Measurements from ENCODE around the gene RAB11FIP4. TPM values are rescaled to one million over a fixed set of nuclear protein-coding genes. Genes with fewer than 3 reads are reported as not detected.

The RAB11FIP4 gene
- total RNA-seq, 1 donor from 2014 or later, result not detected

DNA sequence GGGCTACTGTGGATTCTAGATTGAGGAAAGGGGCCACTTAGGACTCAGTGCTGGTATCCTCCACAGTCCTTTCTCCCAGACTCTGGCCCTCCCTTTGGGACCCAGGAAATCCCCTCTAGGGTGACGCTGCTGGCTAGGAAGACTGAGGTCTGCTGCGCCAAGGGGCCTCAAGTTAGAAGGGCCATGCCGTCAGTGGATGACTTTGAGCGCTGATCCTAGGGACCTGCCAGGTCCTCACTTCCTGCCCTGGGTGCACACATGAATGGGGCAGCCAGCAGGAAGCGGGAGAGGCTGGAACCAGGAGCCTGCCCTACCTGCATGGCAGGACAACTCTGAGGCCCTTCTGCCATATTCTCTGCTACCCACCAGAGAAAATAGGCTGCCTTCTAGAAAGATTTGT is 145.0 kb downstream of the RAB11FIP4 start:
- no peak for DNase-seq (ENCODE audit: extremely low read depth, low read depth, low spot score)

DNA sequence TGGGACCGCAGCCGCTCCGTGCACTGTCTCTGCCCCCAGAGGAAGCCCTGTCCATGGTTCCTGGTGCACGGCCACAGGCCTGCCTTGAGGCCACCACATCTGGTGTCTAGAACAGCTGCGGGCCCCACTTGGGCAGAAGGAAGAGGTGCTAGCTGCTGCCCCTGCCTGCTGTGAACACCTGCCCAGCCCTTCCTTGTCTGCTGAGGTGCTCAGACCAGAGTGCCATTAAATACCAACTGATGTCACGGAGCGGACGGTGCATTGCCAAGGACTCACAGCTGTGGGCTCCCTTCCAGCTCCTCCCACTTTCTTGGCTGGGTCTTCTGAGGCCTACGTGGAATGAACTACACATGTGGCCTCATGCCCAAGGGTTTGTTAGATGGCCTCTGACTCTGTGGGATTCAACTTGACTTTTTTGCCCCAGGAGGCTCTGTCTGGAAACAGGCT is 146.1 kb downstream of the RAB11FIP4 start:
- no peak for DNase-seq (ENCODE audit: extremely low read depth, low read depth, low spot score)

DNA sequence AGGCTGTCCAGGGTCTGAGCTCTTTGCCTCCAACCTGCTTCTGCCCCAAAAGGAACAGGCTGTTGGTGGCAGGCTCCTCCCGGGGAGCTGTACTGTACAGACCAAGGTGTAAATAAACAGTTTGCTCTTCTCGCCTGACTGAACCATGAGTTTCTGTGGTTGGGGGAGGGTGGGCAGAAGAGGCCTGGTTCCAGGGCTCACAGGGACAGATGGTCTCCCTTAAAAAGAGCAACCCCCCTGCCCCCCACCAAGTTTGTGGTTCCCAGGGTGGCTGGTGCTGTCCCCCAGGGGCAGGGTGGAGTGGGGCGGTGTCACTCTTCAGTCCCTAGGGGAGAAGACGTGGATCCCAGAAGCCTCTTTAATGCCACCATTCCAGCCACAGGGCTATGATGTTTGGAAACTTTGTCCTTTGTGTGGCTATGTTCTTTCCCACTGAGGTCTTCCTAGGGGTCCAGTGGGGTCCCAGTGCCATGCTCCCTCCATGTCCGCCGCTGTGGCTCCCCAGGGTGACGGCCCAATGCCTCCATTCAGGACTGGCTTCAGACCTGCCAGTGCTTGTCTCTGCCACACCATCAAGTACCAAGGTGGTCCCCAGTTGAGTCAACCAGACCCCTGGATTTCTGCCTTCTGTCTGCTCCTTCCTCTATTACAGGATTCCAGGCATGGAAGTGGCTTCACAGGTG is 146.7 kb downstream of the RAB11FIP4 start:
- no peak for DNase-seq (ENCODE audit: extremely low read depth, low read depth, low spot score)

DNA sequence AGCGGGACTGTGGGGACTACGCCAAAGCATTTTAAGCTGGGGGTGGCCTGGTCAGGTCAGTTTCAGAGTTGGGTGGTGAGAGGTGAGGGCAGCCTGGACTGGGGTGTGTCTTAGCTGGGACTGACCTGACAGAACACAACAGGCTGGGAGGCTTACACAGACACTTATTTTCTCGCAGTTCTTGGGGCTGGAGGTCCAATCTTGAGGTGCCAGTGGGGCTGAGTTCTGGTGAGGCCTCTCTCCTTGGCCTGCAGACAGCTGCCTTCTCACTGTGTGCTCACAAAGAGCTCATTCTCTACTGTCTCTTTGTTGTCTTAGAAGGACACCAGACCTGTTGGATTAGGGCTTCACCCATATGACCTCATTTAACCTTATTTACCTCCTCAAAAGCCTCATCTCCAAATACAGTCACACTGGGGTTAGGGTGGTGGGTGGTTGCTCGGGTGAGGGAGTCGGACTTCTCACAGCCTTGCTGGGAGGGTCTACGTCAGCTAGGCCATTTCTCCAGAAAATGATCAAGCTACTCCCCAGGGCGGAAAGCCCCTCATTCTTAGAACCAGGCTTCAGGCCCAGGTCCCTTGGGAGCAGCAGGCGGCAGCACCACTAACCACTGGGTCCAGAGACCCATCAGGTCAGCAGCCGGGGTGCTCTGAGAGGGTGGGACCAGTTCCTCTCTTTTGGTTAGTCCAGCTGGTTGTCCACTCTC is 149.3 kb downstream of the RAB11FIP4 start:
- no peak for DNase-seq (ENCODE audit: extremely low read depth, low read depth, low spot score)

DNA sequence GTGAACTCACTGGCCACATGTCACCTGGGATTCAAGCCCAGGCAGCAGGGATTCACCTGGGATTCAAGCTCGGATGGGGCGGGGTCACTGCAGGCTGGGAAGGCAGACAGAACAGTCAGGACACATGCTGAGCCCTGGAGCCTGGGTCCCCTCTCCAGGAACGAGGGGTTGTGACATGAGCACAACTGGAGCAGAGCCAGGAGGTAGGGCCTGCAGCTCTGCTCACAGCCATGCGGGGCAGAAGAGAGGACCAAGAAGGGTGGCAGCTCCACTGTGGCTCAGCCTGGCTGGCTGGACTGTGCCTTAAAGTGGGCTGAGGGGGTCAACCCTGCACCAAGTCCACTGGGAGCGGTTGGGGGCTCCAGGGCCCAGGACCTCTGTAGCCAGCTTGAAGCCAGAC is 150.1 kb downstream of the RAB11FIP4 start:
- no peak for DNase-seq (ENCODE audit: extremely low read depth, low read depth, low spot score)

DNA sequence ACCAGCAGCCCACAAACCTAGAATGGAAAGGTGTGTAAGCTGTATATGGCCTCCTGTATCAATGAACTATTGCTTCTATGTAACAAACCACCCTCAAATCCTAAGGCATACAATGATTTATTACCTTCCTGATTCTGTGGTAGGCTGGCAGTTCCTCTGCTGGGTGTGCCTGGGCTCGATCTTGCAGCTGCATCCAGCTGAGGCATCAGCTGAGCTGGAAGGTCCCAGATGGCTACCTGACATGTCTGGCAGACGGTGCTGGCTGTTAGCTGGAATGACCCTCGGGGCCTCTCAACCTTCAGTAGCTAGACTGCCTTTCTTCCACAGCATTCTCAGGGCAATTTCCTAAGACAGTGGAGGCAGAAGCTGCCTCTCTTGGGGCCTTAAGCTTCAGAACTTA is 152.7 kb downstream of the RAB11FIP4 start:
- no peak for DNase-seq (ENCODE audit: extremely low read depth, low read depth, low spot score)

DNA sequence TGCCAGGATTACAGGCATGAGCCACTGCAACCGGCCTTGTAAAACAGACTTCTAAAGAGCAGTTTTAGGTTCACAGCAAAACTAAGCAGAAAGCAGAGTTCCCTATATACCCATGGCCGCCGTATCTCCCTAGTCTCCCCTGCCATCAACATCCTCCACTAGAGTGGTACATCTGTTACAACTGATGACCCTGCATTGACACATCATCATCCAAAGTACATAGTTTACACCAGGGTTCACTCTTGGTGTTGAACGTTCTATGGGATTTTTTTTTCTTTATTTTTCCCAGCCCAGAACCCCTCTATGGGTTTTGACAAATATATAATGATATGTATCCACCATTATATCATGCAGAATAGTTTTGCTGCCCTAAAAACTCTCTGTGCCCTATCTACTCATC is 155.2 kb downstream of the RAB11FIP4 start:
- no peak for DNase-seq (ENCODE audit: extremely low read depth, low read depth, low spot score)

DNA sequence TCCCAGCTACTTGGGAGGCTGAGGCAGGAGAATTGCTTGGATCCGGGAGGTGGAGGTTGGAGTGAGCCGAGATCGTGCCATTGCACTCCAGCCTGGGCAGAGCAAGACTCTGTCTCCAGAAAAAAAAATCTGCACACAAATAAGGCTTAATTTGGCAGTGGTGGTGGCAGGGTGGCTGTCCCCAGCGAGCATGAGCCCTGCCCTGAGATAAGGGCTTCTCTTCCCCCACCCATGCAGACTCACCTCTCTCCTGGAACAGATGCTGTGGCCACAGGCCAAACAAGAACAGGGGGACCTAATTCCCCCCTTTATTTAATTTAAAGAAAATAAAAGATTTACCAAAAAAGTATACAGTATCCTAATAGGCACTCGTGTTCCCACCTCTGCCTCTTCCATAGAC is 157.2 kb downstream of the RAB11FIP4 start:
- DNase-seq (ENCODE audit: extremely low read depth, low read depth, low spot score), result no peak

DNA sequence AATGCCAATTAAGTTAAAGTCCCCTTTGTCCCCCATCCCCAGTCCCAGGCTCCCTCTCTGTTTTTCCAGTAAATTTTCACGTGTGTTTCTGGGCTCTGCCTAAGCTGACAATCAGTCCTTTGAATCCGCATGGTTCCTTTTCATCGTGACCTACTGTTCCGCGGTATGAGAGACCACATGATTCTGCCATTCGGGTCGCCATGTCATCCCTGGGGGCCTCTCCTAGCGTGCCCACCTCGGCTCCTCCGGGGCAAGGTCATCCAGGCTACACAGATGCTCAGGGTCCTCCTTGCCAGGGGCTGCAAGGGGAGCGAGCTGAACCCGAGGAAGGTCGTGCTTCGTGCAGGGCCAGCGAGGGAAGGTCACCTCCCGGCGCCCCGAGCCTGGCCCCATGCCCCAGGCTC is 157.6 kb downstream of the RAB11FIP4 start:
- DNase-seq (ENCODE audit: extremely low read depth, low read depth, low spot score), result no peak

DNA sequence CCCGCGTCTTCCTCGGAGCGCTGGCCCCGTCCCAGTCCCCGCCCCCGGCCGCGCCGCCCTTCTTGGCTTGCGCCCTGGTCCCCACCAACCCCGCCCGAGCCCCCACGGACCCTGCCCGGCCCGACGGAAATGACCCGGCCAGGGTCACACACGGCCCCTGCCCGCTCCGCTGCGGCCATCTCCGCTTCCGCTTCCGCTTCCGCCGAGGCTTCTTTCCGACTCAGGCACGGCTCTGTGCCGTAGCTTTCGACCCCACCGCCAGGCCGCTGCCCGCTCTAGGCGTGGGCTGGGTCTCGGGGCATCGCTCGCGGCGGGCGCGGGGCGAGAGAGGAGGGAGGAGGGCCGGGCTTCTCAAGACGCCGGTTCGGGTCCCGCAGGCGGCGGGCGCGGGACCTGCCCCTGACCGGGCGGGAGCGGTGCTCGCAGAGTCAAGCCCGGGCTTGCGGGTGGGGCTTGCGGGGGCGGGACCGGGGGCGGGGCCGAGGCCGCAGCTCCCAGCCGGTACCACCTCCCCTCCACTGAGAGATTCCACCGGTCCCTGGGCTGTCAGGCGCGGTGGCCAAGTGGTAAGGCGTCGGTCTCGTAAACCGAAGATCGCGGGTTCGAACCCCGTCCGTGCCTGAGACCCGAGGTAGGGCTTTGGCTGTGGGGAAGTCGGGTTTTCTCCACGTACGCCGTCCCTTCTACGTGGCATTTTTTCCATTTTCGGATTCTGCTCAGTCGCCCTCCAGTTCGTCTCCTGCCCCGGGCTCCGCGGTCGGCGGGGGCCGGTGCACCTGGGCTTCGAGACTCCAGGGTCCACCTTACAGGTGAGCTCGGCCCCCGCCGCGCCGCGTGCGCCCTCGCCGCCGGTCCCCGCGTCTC is 158.3 kb downstream of the RAB11FIP4 start:
- no peak for DNase-seq (ENCODE audit: extremely low read depth, low read depth, low spot score)

DNA sequence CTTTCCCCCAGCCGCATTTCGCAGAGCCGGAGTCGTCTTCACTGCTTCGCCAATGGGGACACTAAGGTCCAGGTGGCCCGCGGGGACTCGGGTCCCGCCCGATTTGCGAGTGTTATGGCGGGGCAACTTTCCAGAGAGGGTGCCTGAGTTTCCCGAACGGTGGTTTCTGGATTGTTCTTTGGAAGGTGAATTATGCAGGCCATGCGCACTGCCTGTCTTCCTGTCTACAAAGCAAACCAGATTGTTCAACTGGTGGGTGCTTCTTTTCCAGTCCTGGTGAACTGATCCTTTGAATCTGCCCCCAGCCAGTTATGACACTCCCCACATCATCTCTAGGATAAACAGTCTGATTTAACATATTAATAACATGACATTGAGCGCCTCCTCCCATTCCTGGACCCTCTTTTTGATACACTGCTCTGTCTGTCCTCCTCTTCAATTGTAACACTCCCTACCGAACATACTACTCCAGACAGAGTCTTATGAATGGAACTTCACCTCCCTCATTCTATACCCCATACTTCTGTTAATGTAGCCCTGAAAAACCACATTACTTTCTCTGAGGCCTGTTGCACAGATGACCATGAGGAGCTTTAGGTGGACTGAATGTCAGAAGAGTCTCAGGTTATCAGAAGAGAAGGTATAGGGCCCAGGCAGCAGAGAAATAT is 159.0 kb downstream of the RAB11FIP4 start:
- DNase-seq (ENCODE audit: extremely low read depth, low read depth, low spot score), result no peak

DNA sequence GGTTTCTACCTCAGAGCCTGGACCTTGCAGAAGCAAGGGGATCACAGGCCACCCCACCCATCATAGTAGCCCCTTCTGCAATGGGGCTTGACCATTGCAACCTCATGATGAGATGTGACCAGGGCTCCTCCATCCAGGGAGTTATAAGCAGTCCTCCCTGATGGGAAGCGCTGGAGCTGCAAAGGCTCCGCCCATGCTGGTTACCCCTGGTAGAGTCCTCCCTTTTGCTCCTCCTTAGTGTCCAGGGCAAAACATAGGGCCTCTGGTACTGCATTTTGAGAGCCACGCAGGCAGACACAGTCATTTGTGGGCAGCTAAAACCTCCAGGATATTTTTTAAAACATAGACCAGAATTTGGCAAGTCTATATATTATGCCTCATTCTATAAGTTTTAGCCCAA is 161.1 kb downstream of the RAB11FIP4 start:
- no peak for DNase-seq (ENCODE audit: extremely low read depth, low read depth, low spot score)

DNA sequence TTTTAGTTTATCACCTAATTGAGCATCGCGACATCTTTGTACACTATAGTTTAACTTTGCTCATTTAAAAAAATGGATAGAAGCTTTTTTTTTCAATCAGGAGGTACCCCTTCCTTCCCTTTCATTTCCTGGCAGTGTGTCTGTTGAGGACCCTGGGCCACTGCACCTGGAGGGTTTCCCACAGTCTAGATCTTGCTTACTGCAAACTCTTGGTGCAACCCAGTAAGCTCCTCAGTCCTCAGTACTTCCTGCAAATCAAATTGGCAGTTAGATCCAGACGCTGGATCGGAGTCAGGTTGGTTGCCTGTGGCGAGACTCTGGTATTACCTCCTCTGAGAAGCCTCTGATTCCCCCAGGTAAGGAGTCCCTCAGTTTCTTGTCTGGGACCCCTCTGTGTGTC is 162.0 kb downstream of the RAB11FIP4 start:
- DNase-seq (ENCODE audit: extremely low read depth, low read depth, low spot score), result no peak

DNA sequence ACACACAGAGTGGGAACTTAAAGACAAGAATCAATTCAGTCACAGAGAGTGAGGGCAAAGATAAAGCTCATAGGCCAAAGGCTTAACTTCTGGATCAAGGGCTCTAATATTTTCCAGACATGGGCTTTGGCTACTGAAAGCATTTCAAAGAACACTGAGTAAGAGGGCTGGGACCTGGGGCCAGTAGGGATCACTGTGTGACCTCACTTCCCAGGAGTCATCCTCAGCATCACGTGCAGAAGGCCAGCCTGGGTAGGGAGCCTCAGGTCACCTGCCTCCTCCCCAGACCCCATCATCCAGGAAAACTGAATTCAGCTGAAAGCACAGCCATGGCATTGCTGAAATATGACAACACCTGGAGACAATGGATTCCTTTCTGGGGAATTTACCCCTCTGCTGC is 163.5 kb downstream of the RAB11FIP4 start:
- DNase-seq (ENCODE audit: extremely low read depth, low read depth, low spot score), result no peak

DNA sequence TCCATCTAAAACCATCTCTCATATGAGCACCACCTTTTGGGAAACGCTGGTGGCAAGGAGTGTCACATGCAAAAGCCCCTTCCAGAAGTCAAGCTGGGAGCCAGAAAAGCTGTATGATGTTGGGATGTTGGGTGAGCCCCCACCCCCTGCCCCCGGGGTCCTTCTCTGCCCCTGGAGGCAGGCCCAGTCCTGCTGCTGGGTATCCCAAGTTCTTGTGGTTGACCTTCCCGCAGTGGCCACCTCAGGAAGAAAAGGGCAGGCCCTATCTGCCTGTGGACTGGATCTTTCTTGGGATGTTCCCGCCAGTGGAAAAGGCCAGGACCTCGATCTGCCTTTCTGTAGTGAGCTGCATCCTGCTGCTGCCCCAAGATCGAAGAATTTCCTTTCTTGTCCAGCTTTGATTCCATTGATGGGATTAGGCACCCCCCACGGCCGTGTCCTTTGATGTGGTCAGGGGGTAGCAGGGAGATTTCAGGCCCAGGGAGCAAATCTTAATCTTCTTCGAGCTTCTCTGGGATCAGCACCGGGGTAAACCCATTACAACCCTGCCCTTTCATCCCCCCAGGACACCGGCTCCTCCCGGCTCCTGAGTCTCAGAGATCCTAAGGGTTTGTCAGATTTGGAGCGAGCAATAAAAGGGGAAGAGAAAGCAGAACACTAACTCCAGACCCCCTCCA is 165.6 kb downstream of the RAB11FIP4 start:
- DNase-seq (ENCODE audit: extremely low read depth, low read depth, low spot score), result no peak

DNA sequence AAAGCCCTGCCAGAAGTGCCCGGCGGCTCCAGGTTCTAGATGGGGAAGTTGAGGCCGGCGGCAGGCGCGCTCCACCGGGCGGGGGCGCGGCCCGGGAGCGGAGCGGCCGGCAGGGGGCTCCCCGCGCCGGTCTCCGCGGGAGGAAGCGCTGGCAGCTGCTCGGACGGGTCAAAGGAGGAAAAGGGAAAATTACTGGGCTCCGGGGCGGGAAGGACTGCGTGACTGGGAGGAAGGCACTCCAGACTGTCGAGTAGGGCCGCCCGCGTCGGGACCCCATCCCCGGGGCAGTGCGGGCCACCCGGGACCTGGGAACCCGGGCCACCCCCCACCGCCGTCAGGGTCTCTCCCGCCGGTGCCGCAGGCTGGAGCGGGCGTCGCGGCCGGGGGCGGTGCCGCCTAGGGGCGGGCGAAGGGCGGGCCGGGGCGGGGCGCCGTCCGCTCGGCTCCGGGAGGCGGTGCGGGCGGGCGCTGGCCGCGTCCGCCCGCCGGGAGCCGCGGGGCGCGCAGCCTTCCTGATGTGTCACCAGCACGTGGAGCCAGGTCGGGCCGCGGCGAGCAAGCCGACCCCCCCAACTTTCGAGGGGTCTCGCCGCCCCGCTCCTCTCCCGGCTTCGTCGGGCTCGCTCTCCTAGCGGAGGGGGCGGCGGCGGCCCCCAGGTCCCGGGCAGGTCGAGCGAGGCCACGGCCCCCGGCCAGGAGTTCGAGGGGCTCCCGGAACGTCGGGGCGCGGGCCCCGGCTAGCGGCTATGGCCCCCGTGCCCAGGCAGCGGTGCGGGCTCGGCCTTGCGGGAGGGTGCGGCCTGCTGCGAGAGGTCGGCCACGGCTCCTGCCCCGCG is 167.5 kb downstream of the RAB11FIP4 start:
- DNase-seq (ENCODE audit: extremely low read depth, low read depth, low spot score), result no peak

DNA sequence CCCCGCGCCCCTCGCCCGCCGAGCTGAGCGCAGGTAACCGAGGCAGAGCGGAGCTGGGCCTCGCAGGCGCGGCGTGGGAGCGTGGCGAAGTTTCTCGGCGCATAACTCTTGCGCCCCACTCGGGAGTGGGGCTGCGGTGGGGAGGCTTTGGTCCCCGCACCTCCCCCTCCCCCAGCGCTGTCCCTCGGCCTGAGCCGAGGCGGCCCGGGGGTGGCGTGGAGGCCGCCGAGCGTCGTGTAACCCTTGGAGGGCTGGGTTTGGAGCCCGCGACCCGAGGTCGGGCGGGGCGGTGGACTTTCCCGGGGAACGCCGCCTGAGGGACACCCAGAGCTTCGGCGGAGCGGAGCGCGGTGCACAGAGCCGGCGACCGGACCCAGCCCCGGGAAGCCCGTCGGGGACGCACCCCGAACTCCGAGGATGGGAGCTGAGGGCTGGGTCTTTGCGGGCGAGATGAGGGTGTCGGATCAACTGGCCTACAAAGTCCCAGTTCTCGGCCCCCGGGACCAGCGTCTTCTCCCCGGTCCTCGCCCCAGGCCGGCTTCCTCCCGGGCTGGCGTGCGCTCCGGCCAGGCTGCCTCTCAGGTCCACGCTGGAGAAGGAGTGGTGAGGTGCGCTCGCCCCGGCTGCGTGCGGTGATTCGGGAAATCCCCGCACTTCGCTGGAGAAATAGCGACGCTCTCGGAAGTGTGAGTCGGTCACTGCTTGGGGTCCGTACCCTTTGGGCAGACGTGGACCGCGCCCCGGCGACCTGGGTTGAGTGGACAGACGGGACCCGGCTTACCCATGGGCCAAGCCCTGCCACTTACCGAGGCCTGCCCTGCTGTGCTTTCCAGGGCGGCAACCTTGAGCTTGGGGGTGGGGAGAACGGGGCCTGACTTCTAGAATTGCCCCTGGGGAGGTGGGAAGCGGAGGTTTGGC is 168.4 kb downstream of the RAB11FIP4 start:
- no peak for DNase-seq (ENCODE audit: extremely low read depth, low read depth, low spot score)

DNA sequence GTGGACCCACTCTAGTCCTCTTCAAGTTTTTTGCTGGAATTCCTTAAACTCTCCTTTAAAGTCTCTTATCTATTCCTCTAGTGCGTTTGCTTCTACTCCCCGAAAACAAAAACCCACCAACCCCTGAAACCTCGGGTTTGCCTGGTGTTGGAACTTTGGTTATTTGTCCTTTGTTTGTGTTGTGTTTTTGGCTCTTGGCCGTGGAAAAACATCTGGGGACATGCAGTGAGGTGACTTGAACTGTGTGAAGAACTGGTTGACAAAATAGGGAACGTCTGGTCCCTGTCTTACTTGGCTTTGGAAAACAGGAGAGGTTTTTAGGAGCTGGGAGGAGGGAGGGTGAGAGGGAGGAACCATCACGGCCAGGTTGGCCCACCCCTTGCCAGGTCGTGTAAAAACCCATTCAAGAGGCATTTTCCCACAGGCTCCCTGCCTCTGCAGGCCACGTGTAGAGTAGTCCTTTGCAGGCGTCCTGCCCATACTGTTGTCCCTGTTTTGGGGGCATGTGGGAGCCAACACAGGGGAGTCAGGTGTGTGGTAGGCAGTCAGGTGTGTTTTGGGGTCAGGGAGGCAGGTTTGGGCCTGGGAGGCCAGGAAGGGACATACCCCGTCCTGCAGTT is 169.3 kb downstream of the RAB11FIP4 start:
- DNase-seq (ENCODE audit: extremely low read depth, low read depth, low spot score), result no peak
